ENCODE results near the gene CD53. TPM values are rescaled to one million over a fixed set of nuclear protein-coding genes. Genes with fewer than 3 reads are reported as not detected.

Gene CD53
- total and polyA plus RNA-seq, 2 donors (not counting 1 experiment from before 2014, with no cell fraction given): not detected

DNA sequence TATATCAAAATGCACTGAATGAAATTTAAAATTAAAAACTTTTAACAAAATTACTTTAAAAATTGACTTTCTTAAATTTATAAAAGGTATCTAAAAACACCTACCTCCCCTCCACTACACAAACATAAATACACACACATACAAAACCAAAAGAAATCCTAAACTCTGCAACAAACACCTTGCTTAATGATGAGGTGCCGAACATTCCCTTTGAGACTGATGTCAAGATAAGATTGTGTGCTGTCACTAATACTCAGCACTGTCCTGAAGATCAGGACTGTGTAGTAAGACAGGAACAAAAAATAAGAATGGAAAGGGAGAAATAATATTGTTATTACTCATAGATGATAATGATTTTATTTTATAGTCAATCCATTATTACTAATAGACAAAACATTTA is 45.1 kb downstream of the CD53 start:
- no peak for DNase-seq (ENCODE audit: low read depth in 2 of 2)
- H3K4me3 ChIP-seq (replicated peaks in 1 of 4; ENCODE audit: control extremely low read depth in 1 of 4, insufficient read depth in 1 of 4, low read depth in 3 of 4, low read length in 4 of 4): no peak overlapping the region

DNA sequence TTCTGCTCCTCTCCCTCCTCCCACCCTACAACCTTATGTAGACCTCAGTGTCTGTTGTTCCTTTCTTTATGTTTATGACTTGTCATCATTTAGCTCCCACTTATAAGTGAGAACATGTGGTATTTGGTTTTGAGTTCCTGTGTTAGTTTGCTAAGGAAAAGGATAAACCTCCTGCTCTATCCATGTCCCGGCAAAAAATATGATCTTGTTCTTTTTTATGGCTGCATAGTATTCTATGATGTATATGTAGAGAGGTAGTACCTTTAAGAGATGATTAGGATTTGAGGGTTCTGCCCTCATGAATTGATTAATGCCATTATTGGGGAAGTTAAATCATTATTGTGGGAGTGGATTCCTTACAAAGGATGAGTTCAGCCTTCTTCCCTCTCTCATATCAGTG is 49.0 kb downstream of the CD53 start:
- no peak overlapping the region for H3K9ac ChIP-seq (ENCODE audit: insufficient read depth, low read length)
- no peak for TF ChIP-seq EZH2 (IDR thresholded peaks at IDR 0.05; ENCODE audit: low read length, missing control alignments)
- TF ChIP-seq, protein P1, sequence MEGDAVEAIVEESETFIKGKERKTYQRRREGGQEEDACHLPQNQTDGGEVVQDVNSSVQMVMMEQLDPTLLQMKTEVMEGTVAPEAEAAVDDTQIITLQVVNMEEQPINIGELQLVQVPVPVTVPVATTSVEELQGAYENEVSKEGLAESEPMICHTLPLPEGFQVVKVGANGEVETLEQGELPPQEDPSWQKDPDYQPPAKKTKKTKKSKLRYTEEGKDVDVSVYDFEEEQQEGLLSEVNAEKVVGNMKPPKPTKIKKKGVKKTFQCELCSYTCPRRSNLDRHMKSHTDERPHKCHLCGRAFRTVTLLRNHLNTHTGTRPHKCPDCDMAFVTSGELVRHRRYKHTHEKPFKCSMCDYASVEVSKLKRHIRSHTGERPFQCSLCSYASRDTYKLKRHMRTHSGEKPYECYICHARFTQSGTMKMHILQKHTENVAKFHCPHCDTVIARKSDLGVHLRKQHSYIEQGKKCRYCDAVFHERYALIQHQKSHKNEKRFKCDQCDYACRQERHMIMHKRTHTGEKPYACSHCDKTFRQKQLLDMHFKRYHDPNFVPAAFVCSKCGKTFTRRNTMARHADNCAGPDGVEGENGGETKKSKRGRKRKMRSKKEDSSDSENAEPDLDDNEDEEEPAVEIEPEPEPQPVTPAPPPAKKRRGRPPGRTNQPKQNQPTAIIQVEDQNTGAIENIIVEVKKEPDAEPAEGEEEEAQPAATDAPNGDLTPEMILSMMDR (conservative IDR thresholded peaks at IDR 0.05 in 1 of 2, IDR thresholded peaks at IDR 0.05 in 1 of 2; ENCODE audit: low read depth in 1 of 2, low read length in 2 of 2): no peak

More for the DNA sequence above, 45.1 kb downstream of the CD53 start:
- Histone ChIP-seq H3K27ac (ENCODE audit: insufficient read depth, low read length) (no peak overlapping the region), H2AFZ (ENCODE audit: low read length) (no peak overlapping the region), H4K20me1 (ENCODE audit: control insufficient read depth, extremely low read depth, insufficient read depth, low read length) (no peaks in the 10 kb centered on the region), H3K9me3 (ENCODE audit: control insufficient read depth, insufficient read depth, low read depth, low read length) (no peaks in the 10 kb centered on the region), H3K27me3 (ENCODE audit: control insufficient read depth, insufficient read depth, low read length) (no peaks in the 10 kb centered on the region), H3K4me2 (ENCODE audit: extremely low read depth, insufficient read depth, low read length) (no peak overlapping the region), H3K79me2 (ENCODE audit: control insufficient read depth, insufficient read depth, low read length) (no peaks in the 10 kb centered on the region), H3K9ac (ENCODE audit: insufficient read depth, low read length) (no peak overlapping the region), H3K4me1 (ENCODE audit: control insufficient read depth, extremely low read depth, insufficient read depth, low read length) (no peaks in the 10 kb centered on the region), H3K36me3 (ENCODE audit: control insufficient read depth, insufficient read depth, low read length) (no peaks in the 10 kb centered on the region)
- TF ChIP-seq, protein P1 (conservative IDR thresholded peaks at IDR 0.05 in 1 of 2, IDR thresholded peaks at IDR 0.05 in 1 of 2; ENCODE audit: low read depth in 1 of 2, low read length in 2 of 2): no peak
- TF ChIP-seq EZH2 (IDR thresholded peaks at IDR 0.05; ENCODE audit: low read length, missing control alignments): no peak

DNA sequence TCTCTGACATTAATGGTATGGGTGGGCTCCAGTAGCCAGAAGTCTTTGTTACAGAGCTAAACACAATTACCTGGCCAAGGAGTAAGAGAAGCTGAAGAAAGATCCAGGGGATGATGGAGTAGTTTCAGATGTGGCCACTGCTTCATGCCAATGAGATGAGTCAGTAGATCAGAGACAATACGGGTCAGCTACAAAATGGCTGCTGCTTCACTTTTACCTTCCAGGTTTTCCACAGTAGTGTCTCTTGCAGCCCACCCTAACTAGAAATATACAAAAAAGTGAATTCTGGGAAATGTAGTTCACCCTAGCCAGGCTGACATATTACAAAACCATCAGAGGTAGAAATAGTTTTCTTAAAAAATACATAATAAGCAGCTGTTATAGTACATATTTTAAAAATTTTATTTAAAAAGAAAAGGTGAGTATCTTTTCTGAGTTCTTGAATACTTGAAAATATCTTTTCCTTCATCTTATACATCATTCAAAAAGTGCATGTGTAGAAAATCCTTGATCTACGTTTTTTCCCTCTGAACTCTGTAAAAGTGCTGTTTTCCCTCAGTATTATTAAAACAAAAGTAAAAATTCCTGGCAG is 54.6 kb downstream of the CD53 start:
- Histone ChIP-seq H3K27ac (ENCODE audit: insufficient read depth, low read length) (no peak overlapping the region), H3K9ac (ENCODE audit: insufficient read depth, low read length) (no peak overlapping the region), H4K20me1 (ENCODE audit: control insufficient read depth, extremely low read depth, insufficient read depth, low read length) (no peaks in the 10 kb centered on the region), H3K4me1 (ENCODE audit: control insufficient read depth, extremely low read depth, insufficient read depth, low read length) (no peaks in the 10 kb centered on the region), H3K36me3 (ENCODE audit: control insufficient read depth, insufficient read depth, low read length) (no peaks in the 10 kb centered on the region), H3K79me2 (ENCODE audit: control insufficient read depth, insufficient read depth, low read length) (no peaks in the 10 kb centered on the region), H3K27me3 (ENCODE audit: control insufficient read depth, insufficient read depth, low read length) (no peaks in the 10 kb centered on the region), H3K9me3 (ENCODE audit: control insufficient read depth, insufficient read depth, low read depth, low read length) (no peaks in the 10 kb centered on the region), H2AFZ (ENCODE audit: low read length) (no peak overlapping the region), H3K4me2 (ENCODE audit: extremely low read depth, insufficient read depth, low read length) (no peak overlapping the region), H3K4me3 (replicated peaks in 1 of 4; ENCODE audit: control extremely low read depth in 1 of 4, insufficient read depth in 1 of 4, low read depth in 3 of 4, low read length in 4 of 4) (no peak overlapping the region)
- TF ChIP-seq, protein P1 (conservative IDR thresholded peaks at IDR 0.05 in 1 of 2, IDR thresholded peaks at IDR 0.05 in 1 of 2; ENCODE audit: low read depth in 1 of 2, low read length in 2 of 2): no peak
- TF ChIP-seq EZH2 (IDR thresholded peaks at IDR 0.05; ENCODE audit: low read length, missing control alignments): no peak
- DNase-seq (ENCODE audit: low read depth in 2 of 2): peak in 1 of 2 donors; percentile 1

More for the DNA sequence above, 49.0 kb downstream of the CD53 start:
- Histone ChIP-seq H3K27ac (ENCODE audit: insufficient read depth, low read length) (no peak overlapping the region), H3K27me3 (ENCODE audit: control insufficient read depth, insufficient read depth, low read length) (no peaks in the 10 kb centered on the region), H3K4me2 (ENCODE audit: extremely low read depth, insufficient read depth, low read length) (no peak overlapping the region), H3K4me3 (replicated peaks in 1 of 4; ENCODE audit: control extremely low read depth in 1 of 4, insufficient read depth in 1 of 4, low read depth in 3 of 4, low read length in 4 of 4) (no peak overlapping the region), H3K36me3 (ENCODE audit: control insufficient read depth, insufficient read depth, low read length) (no peaks in the 10 kb centered on the region), H3K9me3 (ENCODE audit: control insufficient read depth, insufficient read depth, low read depth, low read length) (no peaks in the 10 kb centered on the region), H3K4me1 (ENCODE audit: control insufficient read depth, extremely low read depth, insufficient read depth, low read length) (no peaks in the 10 kb centered on the region), H2AFZ (ENCODE audit: low read length) (no peak overlapping the region), H3K79me2 (ENCODE audit: control insufficient read depth, insufficient read depth, low read length) (no peaks in the 10 kb centered on the region), H4K20me1 (ENCODE audit: control insufficient read depth, extremely low read depth, insufficient read depth, low read length) (no peaks in the 10 kb centered on the region)
- DNase-seq (ENCODE audit: low read depth in 2 of 2): no peak
